Measurements from ENCODE around the gene TRPM3. TPM values are rescaled to one million over a fixed set of nuclear protein-coding genes. Genes with fewer than 3 reads are reported as not detected.

TRPM3 gene
- total RNA-seq, 1 experiment from 2014 or later, result not detected

GRCh38 chr9:70609542-70610286 lies 511.7 kb downstream of the TRPM3 start:
- peak; percentile 95 for DNase-seq (ENCODE audit: low read depth)

DNA sequence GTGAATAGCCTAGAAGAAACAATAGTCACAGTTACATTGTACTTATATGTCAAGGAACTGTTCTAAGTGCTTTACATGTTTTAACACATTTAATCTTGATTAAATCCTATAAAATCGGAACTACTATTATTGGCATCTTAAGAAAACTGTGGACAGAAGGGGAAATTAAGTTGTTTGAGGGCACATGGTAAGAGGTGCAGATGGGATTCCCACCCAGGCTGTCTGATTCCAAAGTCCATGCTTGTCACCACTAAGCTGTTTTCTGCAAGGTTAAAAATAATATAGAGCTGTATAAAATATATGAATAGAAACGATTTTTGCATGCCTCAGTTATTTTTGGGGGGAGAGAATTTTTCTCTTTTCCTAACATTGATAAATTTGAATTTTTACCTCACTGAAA lies 512.4 kb downstream of the TRPM3 start:
- DNase-seq (ENCODE audit: low read depth), result no peak

GRCh38 chr9:70607926-70608325 lies 513.5 kb downstream of the TRPM3 start:
- DNase-seq (ENCODE audit: low read depth), result no peak

DNA sequence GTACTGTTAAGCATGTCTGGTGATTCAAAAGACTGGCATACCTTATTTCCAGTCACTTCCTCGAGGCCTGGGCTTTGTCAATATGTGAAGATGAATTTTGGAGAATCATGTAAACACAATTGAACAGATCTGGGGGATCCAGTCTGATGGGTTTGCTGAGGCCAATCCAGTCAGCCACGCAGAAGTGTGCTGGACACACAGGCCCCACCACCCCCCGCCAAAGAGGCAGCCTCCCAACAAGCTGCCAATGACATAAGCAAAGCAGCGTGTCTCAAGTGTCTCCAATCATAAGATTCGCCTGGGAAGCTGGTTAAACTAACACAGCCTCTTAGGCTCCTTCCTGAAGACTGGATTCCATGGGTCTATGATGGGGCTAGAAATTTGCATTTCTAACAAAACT lies 514.1 kb downstream of the TRPM3 start:
- no peak for DNase-seq (ENCODE audit: low read depth)

- DNase-seq (ENCODE audit: low read depth), result no peak
These were observed 518.4 kb downstream of the TRPM3 start for GRCh38 chr9:70603020-70603411.

DNA sequence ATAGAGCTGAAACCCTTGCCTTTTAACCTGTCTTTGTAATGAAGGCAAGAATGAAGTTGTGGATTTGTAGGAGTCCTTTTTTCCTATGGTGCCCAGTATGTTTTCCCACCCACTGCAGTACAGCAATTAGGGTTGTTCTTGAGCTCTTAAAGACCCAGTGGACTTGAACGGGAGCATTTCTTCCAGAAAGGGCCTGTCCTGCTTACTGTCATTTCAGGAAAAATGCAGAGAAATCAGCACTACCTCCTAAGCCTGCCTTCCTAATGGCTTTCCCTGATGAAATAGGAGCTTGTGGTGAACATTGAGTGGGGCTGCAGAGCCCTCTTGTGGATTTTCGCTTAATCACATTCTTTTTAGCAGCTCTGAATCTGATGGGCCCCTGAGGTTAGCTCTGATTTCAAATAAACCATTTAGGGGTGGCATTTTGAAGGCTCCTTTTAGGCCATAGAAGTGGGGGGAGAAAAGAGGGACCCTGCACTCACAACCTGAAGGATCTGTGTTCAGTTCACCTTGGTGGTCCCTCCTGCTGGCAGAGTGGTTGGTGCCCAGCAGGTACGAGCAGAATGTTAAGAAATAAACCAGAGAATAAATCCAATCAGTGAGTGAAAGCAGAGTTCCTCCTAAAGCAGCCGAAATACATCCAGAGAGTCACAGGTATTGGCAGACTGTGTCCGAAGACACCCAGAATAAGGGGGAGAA lies 519.0 kb downstream of the TRPM3 start:
- peak; percentile 85 for DNase-seq (ENCODE audit: low read depth)

GRCh38 chr9:70601000-70601951 lies 520.1 kb downstream of the TRPM3 start:
- peak; percentile 99 for DNase-seq (ENCODE audit: low read depth)

GRCh38 chr9:70600506-70600905 lies 520.9 kb downstream of the TRPM3 start:
- peak; percentile 86 for DNase-seq (ENCODE audit: low read depth)

DNA sequence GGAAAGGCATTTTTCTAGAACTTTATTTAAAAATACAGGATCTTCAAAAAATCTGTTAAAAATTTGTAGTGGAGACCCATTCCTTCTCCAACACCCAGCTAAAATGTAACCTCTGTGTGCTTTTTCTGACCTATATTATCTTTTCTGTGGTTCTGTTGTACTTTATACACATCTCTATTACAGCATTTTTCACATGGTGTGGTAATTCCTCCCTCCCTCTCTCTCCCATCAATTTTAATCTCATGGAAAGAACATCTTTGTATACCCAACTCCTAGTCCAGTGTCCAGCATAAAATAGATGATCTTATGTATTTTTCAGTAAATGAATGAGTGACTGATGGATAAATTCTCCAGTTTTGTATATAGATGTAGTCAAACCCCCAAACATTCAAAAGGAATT lies 523.5 kb downstream of the TRPM3 start:
- DNase-seq (ENCODE audit: low read depth), result no peak

- no peak for DNase-seq (ENCODE audit: low read depth)
These were observed 526.2 kb downstream of the TRPM3 start for GRCh38 chr9:70595211-70595610.

GRCh38 chr9:70594386-70594944 lies 527.0 kb downstream of the TRPM3 start:
- peak; percentile 40 for DNase-seq (ENCODE audit: low read depth)

DNA sequence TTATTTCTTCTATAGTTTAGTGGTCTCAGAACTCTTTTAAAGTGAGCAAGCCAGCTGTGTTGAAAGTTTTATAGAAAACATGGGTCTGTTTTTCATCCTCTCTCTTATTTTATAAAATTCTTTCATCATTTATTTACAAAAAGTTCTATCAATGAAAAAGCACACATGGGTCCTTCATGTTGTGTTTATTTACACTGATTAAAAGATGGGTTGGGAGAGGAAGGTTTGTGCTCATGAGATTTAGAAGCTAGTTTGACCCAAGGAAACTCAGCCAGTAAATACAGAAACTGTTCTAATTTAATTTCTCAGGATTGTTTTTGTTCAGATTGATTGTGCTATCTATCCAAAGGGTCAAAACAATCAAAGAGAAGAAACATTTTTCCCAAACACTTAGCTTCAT lies 528.2 kb downstream of the TRPM3 start:
- DNase-seq (ENCODE audit: low read depth), result no peak

GRCh38 chr9:70590315-70590677 lies 531.1 kb downstream of the TRPM3 start:
- DNase-seq (ENCODE audit: low read depth), result no peak

- DNase-seq (ENCODE audit: low read depth), result peak; percentile 66
These were observed 531.7 kb downstream of the TRPM3 start for GRCh38 chr9:70589571-70590314.

DNA sequence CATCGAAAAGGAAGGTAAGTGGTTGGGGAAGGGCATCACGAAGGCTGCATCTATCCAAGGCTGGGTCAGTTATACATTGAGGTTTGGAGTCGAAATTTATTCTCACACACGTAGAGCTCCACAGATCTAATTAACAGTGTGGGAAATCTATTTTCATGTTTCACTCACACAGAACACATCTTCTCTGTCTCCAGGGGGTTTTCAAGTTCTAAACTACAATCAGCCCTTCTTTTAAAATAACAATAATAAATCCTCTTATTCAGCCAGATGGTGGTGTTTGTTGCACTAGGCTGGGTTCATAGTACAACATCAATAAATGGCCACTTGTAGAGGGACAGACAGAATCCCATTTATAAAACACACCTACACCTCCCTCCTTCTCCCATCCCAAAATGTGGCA lies 532.4 kb downstream of the TRPM3 start:
- no peak for DNase-seq (ENCODE audit: low read depth)

DNA sequence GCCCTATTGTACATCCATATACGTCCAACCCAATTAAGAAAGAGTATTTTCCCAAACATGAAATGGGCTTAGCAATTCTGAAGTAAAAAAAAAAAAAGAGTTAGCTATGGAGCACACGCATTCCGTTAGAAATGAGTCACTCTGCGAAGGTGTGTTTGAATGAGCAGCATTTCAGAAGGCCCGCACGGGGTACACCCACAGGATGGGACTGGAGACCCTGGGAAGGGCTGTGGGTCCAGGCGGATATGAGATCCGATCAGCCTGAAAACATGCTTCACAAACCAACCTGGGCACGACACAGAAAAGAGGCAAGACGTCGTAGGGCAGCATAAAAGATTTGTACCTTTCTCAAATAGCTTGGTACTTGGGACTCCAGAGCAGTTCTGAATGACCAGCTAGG lies 533.0 kb downstream of the TRPM3 start:
- peak; percentile 46 for DNase-seq (ENCODE audit: low read depth)

DNA sequence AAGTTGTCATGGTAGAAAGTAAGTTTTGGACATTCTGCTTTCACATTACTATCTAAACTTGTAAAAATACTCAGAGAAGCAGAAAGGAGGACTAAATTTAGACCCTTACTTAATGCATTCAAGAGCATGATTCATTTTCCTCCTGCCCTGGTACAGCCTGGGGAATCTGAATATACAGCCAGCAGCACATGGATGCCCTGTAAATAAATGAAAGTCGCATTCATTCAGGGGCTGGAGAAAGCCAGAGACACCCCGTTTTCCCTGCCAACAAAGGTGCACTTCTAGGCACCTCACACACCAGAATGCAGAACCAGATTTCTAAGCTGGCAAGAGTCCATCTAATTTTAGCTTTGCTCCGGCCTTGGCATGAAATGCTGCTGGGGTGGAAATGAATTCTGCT lies 534.2 kb downstream of the TRPM3 start:
- peak; percentile 68 for DNase-seq (ENCODE audit: low read depth)

DNA sequence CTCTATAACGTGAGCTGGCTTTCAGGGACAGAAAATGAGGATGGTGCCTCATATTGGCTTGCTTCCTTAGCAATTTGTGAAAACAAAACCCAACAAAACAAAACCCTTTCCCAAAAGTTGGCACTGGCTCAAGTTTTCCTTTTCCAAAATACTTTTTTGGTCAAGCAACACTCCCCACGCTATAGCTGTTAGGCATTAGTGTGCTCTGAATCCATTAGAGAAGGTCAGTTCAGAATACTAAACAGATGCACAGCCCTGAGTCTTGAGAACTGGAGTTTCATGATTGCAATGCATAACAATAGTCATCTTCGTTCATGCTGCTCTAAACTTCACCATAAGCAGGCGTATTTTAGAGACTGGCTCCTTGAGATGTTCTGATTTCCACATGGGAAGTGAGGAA lies 534.9 kb downstream of the TRPM3 start:
- DNase-seq (ENCODE audit: low read depth), result no peak

- no peak for DNase-seq (ENCODE audit: low read depth)
These were observed 539.5 kb downstream of the TRPM3 start for GRCh38 chr9:70581955-70582350.

DNA sequence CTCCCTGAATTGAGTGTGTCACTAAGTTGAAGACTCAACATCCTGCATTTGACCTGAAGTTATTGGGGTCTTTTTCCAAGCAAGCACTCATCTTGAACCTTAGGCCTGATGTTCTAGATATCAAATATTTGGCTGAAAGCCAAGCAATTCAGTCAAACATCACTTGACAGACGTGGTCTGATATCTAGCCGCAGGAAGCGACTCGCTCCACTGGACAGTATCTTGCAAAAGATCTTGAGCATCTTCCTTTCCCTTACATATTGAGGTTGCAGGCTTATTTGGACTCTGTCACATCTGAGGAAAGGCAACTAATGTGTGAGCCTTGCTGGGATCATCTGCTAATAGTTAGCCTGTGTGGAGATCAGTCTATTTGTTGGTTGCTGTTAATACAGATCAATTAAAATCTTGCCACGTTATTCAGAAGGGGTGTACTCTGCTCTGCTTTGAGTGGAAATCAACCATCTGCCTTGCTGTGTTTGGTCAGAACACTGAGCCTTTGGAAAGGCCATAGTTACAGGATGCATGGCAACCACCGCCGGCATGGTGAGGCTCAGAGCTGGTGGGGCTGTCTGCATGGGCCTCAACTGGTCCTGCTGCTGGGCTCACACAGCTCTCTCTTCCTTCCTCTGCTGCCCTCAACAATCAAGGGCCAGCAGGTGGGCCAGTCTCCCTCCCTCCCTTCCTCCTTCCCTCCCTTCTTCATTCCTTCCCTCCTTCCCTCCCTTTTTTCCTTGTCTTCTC lies 540.0 kb downstream of the TRPM3 start:
- DNase-seq (ENCODE audit: low read depth), result no peak

Data from RPMI7951 (cell line).